GM18519 (cell line): ENCODE results near the gene ANKRD33B.

Experiments
- ATAC-seq: cut with Tn5 transposase; IDR thresholded peaks from one replicate; pipeline ENCODE4 v1.9.1; 2021; ENCODE audit warnings: mild to moderate bottlenecking, moderate library complexity; ENCODE audit not compliant: unreplicated experiment, low FRiP score

ANKRD33B gene

DNA sequence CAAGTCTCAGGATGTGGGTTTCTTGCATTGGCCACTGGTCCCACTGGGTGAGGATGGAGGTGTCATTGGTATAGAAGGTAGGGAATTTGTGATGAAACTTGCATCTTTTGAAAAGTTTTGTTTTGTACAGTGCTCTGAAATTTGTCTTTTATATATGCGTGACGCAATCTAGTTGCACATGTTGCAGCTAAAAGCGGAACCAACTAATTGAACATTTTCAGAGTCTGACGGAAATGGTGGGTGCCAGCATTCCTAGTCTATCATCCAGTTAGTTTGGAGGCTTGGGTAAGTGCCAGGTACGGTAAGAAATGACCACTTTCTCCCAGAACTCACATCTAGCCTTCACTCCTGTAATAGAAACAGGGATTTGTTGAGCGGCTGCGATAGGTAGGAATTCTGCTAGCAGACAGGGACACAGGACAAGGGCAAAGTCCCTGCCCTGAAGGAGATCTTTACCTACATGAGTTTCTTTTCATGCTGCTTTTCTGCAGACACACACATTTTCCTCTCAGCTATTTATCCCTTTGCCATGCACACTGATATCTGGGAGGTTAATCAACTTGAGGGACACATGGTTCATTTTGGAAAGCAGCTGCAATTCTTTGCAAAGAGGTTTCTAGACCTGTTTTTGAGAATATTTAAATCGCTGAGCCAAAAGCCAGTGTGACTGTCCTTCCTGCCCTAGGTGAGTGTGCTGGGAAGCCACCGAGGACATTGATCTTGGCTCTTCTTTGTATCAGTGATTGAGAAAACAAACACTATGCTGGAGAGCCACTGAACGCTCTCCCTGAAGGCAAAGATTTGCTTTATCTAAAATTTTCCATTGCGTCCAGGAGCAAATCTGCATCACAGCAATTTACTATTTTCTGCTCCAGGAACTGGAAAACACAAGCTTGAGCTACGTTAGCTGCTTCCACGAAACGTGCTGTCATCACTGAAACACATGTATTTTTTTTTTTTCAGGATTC lies 107.5 kb downstream of the ANKRD33B start:
- ATAC-seq = no peak

DNA sequence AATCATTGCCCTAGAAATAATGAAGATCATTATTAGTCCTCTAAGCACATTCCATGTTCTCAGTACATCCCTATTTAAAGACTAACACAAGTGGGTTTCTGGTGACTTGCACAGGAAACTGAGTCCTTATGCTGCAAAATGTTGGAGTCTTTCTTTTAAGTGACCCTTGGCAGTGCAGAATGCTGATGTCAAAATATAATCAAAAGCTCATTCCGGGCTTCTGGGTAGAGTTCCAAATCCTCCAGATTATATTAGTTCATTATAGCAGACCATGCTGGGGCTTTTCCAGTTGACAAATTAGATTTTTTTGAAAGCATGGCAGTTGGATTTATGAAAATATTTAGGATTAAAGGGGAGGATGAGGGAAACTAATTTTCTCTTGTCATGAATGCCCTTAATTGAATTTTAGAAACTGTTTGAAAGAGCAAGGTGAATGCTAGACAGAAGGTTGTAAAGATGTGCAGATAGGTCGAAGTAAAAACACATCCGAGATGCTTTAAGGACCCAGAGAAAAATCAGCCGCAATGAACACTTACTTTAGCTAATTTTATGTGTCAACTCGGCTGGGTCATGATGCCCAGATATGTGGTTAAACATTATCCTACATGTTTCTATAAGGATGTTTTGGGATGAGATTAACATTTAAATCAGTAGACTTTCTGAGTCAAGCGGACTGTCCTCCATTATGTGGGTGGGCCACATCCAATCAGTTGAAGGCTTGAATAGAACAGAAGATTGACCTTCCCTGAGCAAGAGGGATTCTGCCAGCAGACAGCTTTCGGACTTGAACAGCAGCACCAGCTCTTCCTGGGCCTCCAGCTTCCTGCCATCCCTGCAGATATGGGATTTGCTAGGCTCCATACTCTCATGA lies 108.5 kb downstream of the ANKRD33B start:
- no peak for ATAC-seq

GRCh38 chr5:10673017-10673389 lies 109.1 kb downstream of the ANKRD33B start:
- ATAC-seq = no peak

GRCh38 chr5:10673407-10673806 lies 109.5 kb downstream of the ANKRD33B start:
- ATAC-seq = no peak

DNA sequence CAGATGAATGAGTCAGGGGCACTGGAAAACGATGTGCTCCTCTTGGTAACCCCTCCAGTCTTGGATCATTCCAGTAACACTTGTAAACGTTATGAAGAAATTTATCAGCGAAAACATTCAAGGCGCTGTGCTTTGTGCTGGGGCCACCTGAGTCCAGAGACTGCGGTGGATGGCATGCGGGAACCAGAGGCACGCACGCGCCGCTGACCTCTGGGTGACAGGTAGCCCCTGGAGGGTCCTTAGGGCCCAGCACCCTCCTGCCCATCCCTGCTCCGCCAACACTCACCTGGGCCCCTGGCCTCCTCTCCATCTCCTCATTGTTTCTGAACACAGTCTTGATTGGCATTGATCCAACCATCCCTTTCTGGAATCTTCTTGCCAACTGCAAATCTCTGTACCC lies 110.2 kb downstream of the ANKRD33B start:
- ATAC-seq = no peak

GRCh38 chr5:10674582-10674981 lies 110.7 kb downstream of the ANKRD33B start:
- ATAC-seq = no peak

- no peak for ATAC-seq
These were observed 111.4 kb downstream of the ANKRD33B start for GRCh38 chr5:10675177-10675700.

DNA sequence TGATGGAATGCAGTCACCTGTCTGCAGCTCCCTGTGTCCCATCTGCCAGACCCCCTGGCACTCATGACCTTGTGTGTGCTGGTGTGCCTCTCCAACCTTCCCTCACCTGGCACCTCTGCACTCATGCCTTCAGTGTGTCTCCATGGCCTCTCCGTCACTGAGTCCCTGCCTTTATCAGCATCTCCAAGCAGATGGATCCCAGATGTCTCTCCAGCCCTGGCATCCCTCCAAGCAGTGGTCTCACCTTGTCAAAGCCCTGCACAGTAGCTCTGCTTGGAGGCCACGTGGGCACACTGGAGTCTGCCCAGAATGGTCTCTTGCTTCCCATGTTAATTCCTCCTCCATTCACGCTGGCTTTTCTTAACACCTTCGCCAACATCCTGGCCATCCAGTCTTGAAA lies 112.4 kb downstream of the ANKRD33B start:
- no peak for ATAC-seq

DNA sequence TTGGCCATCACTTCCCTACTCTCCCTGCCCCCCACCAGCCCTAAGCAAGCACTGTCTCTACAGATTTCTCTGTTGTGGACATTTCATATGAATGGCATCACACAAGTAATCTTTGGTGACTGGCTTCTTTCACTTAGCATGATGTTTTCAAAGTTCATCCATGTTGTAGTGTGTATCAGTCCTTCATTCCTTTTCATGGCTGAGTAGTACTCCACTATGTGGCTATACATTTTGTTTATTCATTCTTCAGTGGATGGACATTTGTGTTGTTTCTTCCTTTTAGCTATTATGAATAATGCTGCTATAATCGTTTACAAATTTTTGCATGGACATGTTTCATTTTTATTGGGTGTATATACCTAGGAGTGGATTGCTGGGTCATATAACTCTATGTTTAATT lies 113.1 kb downstream of the ANKRD33B start:
- ATAC-seq = no peak

- no peak for ATAC-seq
These were observed 113.7 kb downstream of the ANKRD33B start for GRCh38 chr5:10677533-10677932.

DNA sequence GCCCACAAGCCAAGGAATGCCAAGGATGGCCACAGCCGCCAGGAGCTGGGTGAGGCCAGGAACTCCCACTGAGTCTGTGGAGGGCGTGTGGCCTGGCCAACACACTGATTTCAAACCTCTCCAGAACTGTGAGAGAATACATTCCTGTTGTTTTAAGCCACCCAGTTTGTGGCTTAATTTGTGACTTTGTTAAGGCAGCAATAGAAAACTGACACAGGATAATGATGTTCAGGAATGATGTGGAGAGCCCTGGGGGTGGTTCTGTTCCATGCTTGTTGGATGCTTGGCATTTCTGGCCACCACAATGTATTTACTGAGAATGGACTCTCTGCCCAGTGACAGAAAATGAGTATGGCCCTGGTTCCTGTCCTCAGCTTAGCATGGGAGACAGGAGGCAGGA lies 114.4 kb downstream of the ANKRD33B start:
- ATAC-seq = no peak

DNA sequence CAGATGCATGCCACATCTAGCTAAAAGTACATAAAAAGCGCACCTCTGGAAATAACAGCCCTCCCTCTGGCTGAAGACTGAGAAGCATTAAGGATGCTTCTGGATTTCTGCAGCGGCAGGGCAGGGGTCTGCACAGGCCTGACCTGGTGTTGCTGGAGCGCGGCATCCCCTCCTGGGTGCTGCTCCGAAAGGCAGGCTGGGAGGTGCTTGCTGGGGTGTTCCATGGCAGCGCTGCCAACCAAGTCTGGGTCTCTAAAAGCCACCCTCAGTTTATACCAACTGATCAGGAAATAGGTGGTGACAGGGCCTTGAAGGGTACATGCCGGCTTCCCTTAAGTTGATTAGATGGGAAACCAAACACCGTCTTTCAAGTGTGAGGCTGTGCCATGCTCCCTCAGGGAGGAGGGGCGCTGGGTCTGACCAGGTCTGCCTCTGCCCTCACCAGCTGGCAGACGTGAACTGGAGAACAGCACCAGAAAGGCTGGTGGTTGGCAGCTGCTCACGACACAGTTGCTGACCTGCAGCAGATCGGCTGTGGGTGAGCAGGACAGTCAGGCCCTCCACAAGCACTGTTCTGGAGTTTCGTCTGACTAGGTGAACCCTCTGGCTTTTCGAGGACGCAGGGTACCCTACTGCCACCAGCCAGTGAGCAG lies 115.6 kb downstream of the ANKRD33B start:
- ATAC-seq = no peak

- no peak for ATAC-seq
These were observed 117.1 kb downstream of the ANKRD33B start for GRCh38 chr5:10680876-10681481.

GRCh38 chr5:10681731-10682679 lies 118.1 kb downstream of the ANKRD33B start:
- ATAC-seq = no peak

DNA sequence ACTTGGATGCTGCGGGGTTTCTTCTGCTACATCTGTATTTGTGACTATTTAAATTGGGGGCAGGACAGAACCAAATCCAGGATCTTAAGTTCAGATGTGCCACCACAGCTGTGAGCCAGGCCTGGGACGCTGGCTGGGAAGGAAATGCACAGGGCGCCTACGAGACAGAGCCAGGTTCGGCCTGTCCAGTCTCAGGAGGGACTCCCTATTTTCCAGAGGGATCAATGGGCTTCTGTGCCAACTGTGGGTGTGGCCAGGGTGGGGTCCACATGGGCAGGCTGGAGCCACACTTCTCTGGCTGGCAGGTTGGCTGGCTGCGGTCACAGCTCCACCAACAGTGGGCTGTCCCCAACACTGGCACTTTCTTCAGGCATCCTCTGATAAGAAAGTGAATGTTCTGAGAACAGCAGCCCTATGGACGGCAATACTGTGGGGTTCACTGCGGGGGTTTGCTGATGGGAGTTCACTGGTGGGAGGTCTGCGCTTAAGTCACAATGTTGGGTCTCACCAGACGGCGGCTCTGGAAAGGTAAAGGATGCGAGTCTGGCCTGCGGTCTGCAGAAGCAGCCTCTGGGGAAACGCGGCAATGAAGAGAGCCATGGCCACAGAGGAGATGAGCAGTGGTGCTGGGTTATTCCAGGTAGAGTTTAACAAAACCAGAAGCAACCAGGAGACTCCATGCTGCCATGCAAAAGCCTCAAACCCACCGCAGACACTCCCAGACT lies 119.1 kb downstream of the ANKRD33B start:
- no peak for ATAC-seq

DNA sequence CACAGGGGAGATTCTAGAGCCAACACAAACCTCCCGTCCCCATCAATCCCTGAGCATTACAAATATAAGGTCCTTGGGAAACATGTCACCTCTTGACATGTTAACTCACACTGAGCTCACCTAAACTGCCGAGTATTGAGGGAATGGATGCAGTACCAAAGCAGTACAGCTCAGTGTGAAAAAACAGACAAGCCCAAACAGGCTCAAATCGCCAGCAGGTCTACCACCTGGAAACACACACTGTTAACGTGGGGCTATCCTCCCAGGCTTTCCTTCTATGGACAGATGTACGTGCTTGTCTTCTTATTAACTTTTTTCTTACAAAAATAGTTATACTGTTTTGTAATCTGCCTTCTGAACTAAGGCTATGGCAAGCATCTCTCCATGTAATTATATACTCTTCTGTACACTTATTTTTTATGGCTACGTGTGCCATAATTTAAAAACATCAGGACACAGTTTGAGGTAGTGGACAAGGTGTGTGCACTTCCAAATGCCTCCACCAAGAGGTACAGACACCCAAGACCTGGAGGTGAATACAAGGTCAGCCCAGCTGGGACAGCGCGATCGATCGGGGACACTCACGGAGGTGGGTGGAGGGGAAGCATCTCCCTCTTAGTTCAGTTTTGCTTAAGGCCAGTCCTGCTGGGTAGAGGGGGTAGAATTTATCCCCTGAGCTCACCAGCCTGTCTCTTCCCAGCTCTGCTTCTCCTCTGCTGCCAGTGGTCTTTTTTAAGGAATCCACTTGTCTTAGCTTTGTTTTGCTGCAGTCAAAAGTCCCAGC lies 120.6 kb downstream of the ANKRD33B start:
- ATAC-seq = peak; percentile 40

GRCh38 chr5:10685115-10685521 lies 121.2 kb downstream of the ANKRD33B start:
- peak; percentile 83 for ATAC-seq

- ATAC-seq = no peak
These were observed 123.0 kb downstream of the ANKRD33B start for GRCh38 chr5:10686890-10687289.
